ENCODE results near the gene MCCC2. TPM values are rescaled to one million over a fixed set of nuclear protein-coding genes. Genes with fewer than 3 reads are reported as not detected.

MCCC2 gene
- total and polyA plus RNA-seq, 2 of the 13 experiments (the other 11 are each of a cell fraction or from before 2014, with no cell fraction given) = 44.8 to 83.6 TPM

GRCh38 chr5:71586941-71587765 lies at the start of gene MCCC2 (continued):
- TF ChIP-seq KDM4B (CRISPR knock-in tag; IDR thresholded peaks at IDR 0.05) (no peak), ZNF746 (CRISPR knock-in tag; IDR thresholded peaks at IDR 0.05) (0 out of 2 replicates have a peak, but pooled peaks have one; percentile 23), MATR3 (CRISPR knock-in tag; IDR thresholded peaks at IDR 0.05) (no peak), TFAP4 (IDR thresholded peaks at IDR 0.05; ENCODE audit: borderline replicate concordance, low read depth) (no peak; the same call in 1 of the 2 replicates), ZNF777 (CRISPR knock-in tag; IDR thresholded peaks at IDR 0.05) (no peak), ZNF260 (CRISPR knock-in tag; IDR thresholded peaks at IDR 0.05; ENCODE audit: borderline replicate concordance, low read depth) (no peak), NFATC3 (CRISPR knock-in tag; IDR thresholded peaks at IDR 0.05) (no peak), KAT8 (CRISPR knock-in tag; IDR thresholded peaks at IDR 0.05) (peak; percentile 87), HCFC1 (IDR thresholded peaks at IDR 0.05; ENCODE audit: low read depth, low read length) (no peak), ZNF772 (CRISPR knock-in tag; IDR thresholded peaks at IDR 0.05) (no peak), KLF13 (CRISPR knock-in tag; IDR thresholded peaks at IDR 0.05) (no peak), NPAS2 (CRISPR knock-in tag; IDR thresholded peaks at IDR 0.05; ENCODE audit: borderline replicate concordance) (no peak), ZNF207 (IDR thresholded peaks at IDR 0.05; ENCODE audit: borderline replicate concordance) (no peak), ZNF274 (CRISPR knock-in tag; IDR thresholded peaks at IDR 0.05) (peak; percentile 67), ZNF609 (CRISPR knock-in tag; IDR thresholded peaks at IDR 0.05; ENCODE audit: borderline replicate concordance) (peak; percentile 48; the same call in 1 of the 2 replicates), ZNF672 (CRISPR knock-in tag; IDR thresholded peaks at IDR 0.05) (no peak), ZNF547 (CRISPR knock-in tag; IDR thresholded peaks at IDR 0.05) (0 out of 2 replicates have a peak, but pooled peaks have one; percentile 20), ZFYVE20 (CRISPR knock-in tag; IDR thresholded peaks at IDR 0.05; ENCODE audit: borderline replicate concordance, low read depth) (no peak), TBX2 (CRISPR knock-in tag; IDR thresholded peaks at IDR 0.05; ENCODE audit: borderline replicate concordance) (peak; percentile 49; the same call in 1 of the 2 replicates), TRIM24 (CRISPR knock-in tag; IDR thresholded peaks at IDR 0.05) (no peak), ZNF614 (CRISPR knock-in tag; IDR thresholded peaks at IDR 0.05; ENCODE audit: borderline replicate concordance) (0 out of 2 replicates have a peak, but pooled peaks have one; percentile 31), LRRFIP1 (CRISPR knock-in tag; conservative IDR thresholded peaks at IDR 0.05) (no peak)

Data from HepG2 (cell line).